Activated CD8-positive, alpha-beta memory T cell treated with anti-CD3 and anti-CD28 coated beads, Interleukin-2, amount 10 ng/mL, durations not matched to agents 7 days and 5 days (primary cell): ENCODE measurements around the gene OR10D3. TPM values are rescaled to one million over a fixed set of nuclear protein-coding genes. Genes with fewer than 3 reads are reported as not detected.
"Not testable (repeated sequence)": the region's sequence is repeated elsewhere in the genome, so short reads cannot be mapped to it uniquely, and the experiment has no call there.

Experiments
- ATAC-seq: fragments of 150-1000 bp; cut with Tn5 transposase; one replicate; pipeline ENCODE4 v1.10.0; 2021; ENCODE audit warnings: moderate library complexity
- CTCF ChIA-PET: fragments of 350-600 bp; sonication (Branson Sonifier 250); formaldehyde crosslinking; loops from one replicate; lab custom pipeline; 2021; ENCODE audit warnings: antibody characterized with exemption; lab: Charles Lee
- DNase-seq: peaks from one replicate; pipeline ENCODE4 v3.0.0-alpha.2; 2020
- H3K27ac Mint-ChIP-seq: one replicate; pipeline ENCODE4 v1.8.0; 2021; ENCODE audit warnings: mild to moderate bottlenecking, mixed read lengths
- H3K27me3 Mint-ChIP-seq: one replicate; pipeline ENCODE4 v1.8.0; 2021; ENCODE audit warnings: mixed read lengths
- H3K36me3 Mint-ChIP-seq: one replicate; pipeline ENCODE4 v1.8.0; 2021; ENCODE audit warnings: mild to moderate bottlenecking, mixed read lengths
- H3K4me1 Mint-ChIP-seq: one replicate; pipeline ENCODE4 v1.8.0; 2021; ENCODE audit warnings: mixed read lengths
- H3K4me3 Mint-ChIP-seq: one replicate; pipeline ENCODE4 v1.8.0; 2021; ENCODE audit warnings: mild to moderate bottlenecking, moderate library complexity, mixed read lengths
- H3K9me3 Mint-ChIP-seq: one replicate; pipeline ENCODE4 v1.8.0; 2022; ENCODE audit warnings: low read depth, mixed read lengths
- total RNA-seq, 2 experiments: library from RNA; stranded (reverse); gene quantifications; one replicate each; pipeline ENCODE4 v1.2.3, GENCODE V29; 2021

OR10D3 gene
- total RNA-seq, result not detected

DNA sequence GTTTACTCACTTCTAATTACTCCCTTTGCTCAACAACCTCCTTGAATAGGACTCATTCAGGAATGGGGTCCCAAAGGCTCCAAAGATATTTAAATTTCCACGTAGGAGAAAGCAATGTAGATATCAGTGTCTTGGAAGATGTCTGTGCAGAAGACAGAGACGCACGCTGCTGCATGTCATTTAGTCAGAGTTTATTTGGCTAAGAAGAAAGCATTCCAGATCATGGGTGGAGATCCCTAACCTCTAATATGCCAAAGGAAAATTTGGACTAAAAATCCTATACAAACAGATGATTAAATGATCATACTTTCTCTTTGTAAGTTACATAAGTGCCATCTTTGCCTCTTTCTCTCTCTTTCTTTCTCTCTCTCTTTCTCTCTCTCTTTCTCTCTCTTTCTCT is at the start of gene OR10D3:
Gene OR10D3, plus strand, starts transcription at position 278 of the 400 bp plus-strand sequence. CDS start 1,925 bp downstream, outside the sequence.
- peaks cover 5% of the 10 kb centered on the region for H3K27me3 Mint-ChIP-seq
- H3K36me3 Mint-ChIP-seq, result no peaks in the 10 kb centered on the region
- CTCF ChIA-PET, result no interaction called here
- no peak within 1 kb of the TSS for H3K27ac Mint-ChIP-seq
- no peaks in the 10 kb centered on the region for H3K9me3 Mint-ChIP-seq
- no peaks in the 10 kb centered on the region for H3K4me1 Mint-ChIP-seq
- ATAC-seq, result no peak
- no peak for DNase-seq
- no peak within 1 kb of the TSS for H3K4me3 Mint-ChIP-seq

GRCh38 chr11:124143034-124143433 is 40.1 kb upstream of the OR10D3 start:
- DNase-seq (no peak), ATAC-seq (no peak)
- Mint-ChIP-seq H3K27me3 (no peaks in the 10 kb centered on the region), H3K4me3 (no peak overlapping the region), H3K27ac (no peak overlapping the region), H3K36me3 (no peaks in the 10 kb centered on the region), H3K9me3 (peaks cover 2% of the 10 kb centered on the region), H3K4me1 (no peaks in the 10 kb centered on the region)
- CTCF ChIA-PET, result interaction anchor here (0.7 kb wide), 1 partner anchor 21 kb away, joined by 3 read pairs; no protein-coding TSS in a partner anchor

- H3K9me3 Mint-ChIP-seq, result no peaks in the 10 kb centered on the region
These were observed 35.2 kb upstream of the OR10D3 start for GRCh38 chr11:124147951-124148350.

DNA sequence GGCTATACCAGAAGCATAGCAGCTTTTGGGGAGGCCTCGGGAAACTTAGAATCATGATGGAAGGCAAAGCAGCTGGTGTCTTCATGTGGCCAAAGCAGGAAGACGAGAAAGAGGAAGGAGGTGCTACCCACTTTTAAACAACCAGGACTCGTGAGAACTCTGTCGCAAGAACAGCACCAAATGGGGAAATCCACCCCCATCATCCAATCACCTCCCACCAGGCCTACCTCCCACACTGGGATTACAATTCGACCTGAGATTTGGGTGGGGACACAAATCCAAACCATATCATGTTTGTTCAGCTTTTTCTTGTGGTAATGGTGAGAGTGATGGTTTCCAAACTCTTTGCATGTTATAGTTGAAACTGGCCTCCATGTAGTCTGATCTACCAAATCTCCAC is 32.5 kb upstream of the OR10D3 start:
- Mint-ChIP-seq H3K4me3 (no peak overlapping the region), H3K9me3 (no peaks in the 10 kb centered on the region), H3K27ac (no peak overlapping the region), H3K27me3 (peaks cover 5% of the 10 kb centered on the region), H3K4me1 (no peaks in the 10 kb centered on the region), H3K36me3 (no peaks in the 10 kb centered on the region)
- CTCF ChIA-PET, result interaction anchor here (1.5 kb wide), 1 partner anchor 82 kb away, joined by 3 read pairs; no protein-coding TSS in a partner anchor
- DNase-seq, result no peak
- ATAC-seq, result no peak

More at GRCh38 chr11:124147951-124148350, 35.2 kb upstream of the OR10D3 start:
- CTCF ChIA-PET, result no interaction called here
- H3K4me3 Mint-ChIP-seq, result no peak overlapping the region
- DNase-seq (no peak), ATAC-seq (no peak)
- H3K36me3 Mint-ChIP-seq, result no peaks in the 10 kb centered on the region
- peaks cover 3% of the 10 kb centered on the region for H3K27me3 Mint-ChIP-seq
- H3K27ac Mint-ChIP-seq, result no peak overlapping the region
- H3K4me1 Mint-ChIP-seq, result no peaks in the 10 kb centered on the region

GRCh38 chr11:124152770-124153407 is 30.3 kb upstream of the OR10D3 start:
- H3K4me3 Mint-ChIP-seq, result no peak overlapping the region
- H3K27me3 Mint-ChIP-seq, result peaks cover 5% of the 10 kb centered on the region
- DNase-seq, result no peak
- ATAC-seq, result no peak
- H3K9me3 Mint-ChIP-seq, result no peaks in the 10 kb centered on the region
- H3K36me3 Mint-ChIP-seq, result no peaks in the 10 kb centered on the region
- CTCF ChIA-PET, result interaction anchor here (0.6 to 2.0 kb wide), 2 partner anchors 81 to 1595 kb away, joined by 3 to 5 read pairs; no protein-coding TSS in a partner anchor
- no peak overlapping the region for H3K27ac Mint-ChIP-seq
- H3K4me1 Mint-ChIP-seq, result no peaks in the 10 kb centered on the region

GRCh38 chr11:124153821-124154220 is 29.3 kb upstream of the OR10D3 start:
- Mint-ChIP-seq H3K4me1 (no peaks in the 10 kb centered on the region), H3K27ac (no peak overlapping the region), H3K36me3 (no peaks in the 10 kb centered on the region), H3K9me3 (no peaks in the 10 kb centered on the region), H3K4me3 (no peak overlapping the region), H3K27me3 (peaks cover 5% of the 10 kb centered on the region)
- CTCF ChIA-PET, result no interaction called here
- DNase-seq (no peak), ATAC-seq (no peak)

GRCh38 chr11:124159481-124159880 is 23.7 kb upstream of the OR10D3 start:
- ATAC-seq, result no peak
- H3K4me3 Mint-ChIP-seq, result no peak overlapping the region

DNA sequence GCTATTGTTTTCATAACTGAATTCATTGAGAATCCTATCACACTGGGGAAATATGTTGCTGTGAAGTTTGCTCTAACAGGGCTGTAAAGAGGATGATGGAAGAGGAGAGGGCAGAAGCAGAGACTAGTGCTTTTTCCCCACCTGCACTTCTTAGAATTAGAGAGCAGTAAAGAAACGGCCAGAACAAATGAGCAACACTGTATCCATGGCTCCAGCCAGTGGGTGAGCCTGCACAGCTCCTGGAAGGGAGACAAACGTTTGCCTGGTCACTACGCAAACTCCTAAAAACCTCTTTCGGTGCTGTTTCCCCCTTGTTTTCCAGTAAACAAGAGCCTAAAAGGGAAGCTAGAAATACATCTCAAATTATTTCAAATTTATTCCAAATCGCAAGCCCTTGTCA is 22.2 kb upstream of the OR10D3 start:
- Mint-ChIP-seq H3K36me3 (no peaks in the 10 kb centered on the region), H3K27me3 (peaks cover 2% of the 10 kb centered on the region), H3K27ac (no peak overlapping the region), H3K4me3 (no peak overlapping the region), H3K9me3 (no peaks in the 10 kb centered on the region), H3K4me1 (no peaks in the 10 kb centered on the region)
- CTCF ChIA-PET, result no interaction called here
- ATAC-seq, result no peak
- DNase-seq, result no peak

More at GRCh38 chr11:124159481-124159880, 23.7 kb upstream of the OR10D3 start:
- Mint-ChIP-seq H3K27me3 (no peaks in the 10 kb centered on the region), H3K4me1 (no peaks in the 10 kb centered on the region), H3K36me3 (no peaks in the 10 kb centered on the region), H3K27ac (no peak overlapping the region), H3K9me3 (no peaks in the 10 kb centered on the region)
- DNase-seq, result no peak
- CTCF ChIA-PET, result no interaction called here

- Mint-ChIP-seq H3K4me1 (no peaks in the 10 kb centered on the region), H3K36me3 (no peaks in the 10 kb centered on the region), H3K27me3 (peaks cover 4% of the 10 kb centered on the region), H3K27ac (no peak overlapping the region), H3K9me3 (no peaks in the 10 kb centered on the region), H3K4me3 (no peak overlapping the region)
- DNase-seq, result no peak
- CTCF ChIA-PET, result no interaction called here
- no peak for ATAC-seq
These were observed 15.3 kb upstream of the OR10D3 start for GRCh38 chr11:124167826-124168231.

- ATAC-seq (no peak), DNase-seq (no peak)
- CTCF ChIA-PET, result no interaction called here
- Mint-ChIP-seq H3K27me3 (peaks cover 4% of the 10 kb centered on the region), H3K4me3 (no peak overlapping the region), H3K36me3 (no peaks in the 10 kb centered on the region), H3K27ac (no peak overlapping the region), H3K4me1 (no peaks in the 10 kb centered on the region), H3K9me3 (no peaks in the 10 kb centered on the region)
These were observed 14.3 kb upstream of the OR10D3 start for GRCh38 chr11:124168796-124169195.

DNA sequence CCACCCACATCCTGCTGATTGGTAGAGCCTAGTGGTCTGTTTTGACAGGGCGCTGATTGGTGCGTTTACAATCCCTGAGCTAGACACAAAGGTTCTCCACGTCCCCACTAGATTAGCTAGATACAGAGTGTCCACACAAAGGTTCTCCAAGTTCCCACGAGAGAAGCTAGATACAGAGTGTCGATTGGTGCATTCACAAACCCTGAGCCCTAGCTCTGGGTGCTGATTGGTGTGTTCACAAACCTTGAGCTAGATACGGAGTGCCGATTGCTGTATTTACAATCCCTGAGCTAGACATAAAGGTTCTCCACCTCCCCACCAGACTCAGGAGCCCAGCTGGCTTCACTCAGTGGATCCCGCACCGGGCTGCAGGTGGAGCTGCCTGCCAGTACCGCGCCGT is 12.8 kb upstream of the OR10D3 start:
- H3K36me3 Mint-ChIP-seq, ATAC-seq, H3K9me3 Mint-ChIP-seq, H3K27ac Mint-ChIP-seq, DNase-seq, H3K27me3 Mint-ChIP-seq, H3K4me1 Mint-ChIP-seq, H3K4me3 Mint-ChIP-seq: not testable (repeated sequence)
- CTCF ChIA-PET, result interaction anchor here (1.6 kb wide), 1 partner anchor 14 kb away, joined by 5 read pairs; no protein-coding TSS in a partner anchor

DNA sequence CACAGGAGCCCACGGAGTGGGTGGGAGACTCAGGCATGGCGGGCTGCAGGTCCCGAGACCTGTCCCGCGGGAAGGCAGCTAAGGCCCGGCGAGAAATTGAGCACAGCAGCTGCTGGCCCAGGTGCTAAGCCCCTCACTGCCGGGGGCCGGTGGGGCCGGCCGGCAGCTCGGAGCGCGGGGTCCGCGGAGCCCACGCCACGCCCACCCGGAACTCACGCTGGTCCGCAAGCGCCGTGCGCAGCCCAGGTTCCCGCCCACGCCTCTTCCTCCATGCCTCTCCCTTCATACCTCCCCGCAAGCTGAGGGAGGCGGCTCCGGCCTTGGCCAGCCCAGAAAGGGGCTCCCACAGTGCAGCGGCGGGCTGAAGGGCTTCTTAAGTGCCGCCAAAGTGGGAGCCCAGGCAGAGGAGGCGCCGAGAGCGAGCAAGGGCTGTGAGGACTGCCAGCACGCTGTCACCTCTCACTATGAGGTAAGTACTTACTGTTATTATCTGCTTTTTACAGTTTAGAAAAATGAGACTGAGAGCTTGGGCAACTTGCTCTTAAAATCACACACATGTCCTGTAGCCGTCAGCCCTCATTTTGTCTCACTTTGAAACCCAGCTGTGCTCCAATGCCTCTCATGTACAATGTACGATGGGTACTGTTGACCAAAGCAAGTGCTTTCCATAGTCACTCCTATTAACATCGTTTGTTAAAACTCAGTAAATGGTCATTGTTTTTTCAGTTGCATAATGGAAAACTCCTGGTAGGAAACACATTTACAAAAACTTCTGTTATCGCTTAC is 12.2 kb upstream of the OR10D3 start:
- no peaks in the 10 kb centered on the region for H3K36me3 Mint-ChIP-seq
- no peaks in the 10 kb centered on the region for H3K9me3 Mint-ChIP-seq
- H3K4me3 Mint-ChIP-seq, result no peak overlapping the region
- H3K4me1 Mint-ChIP-seq, result no peaks in the 10 kb centered on the region
- peaks cover 2% of the 10 kb centered on the region for H3K27me3 Mint-ChIP-seq
- DNase-seq, result no peak
- no peak overlapping the region for H3K27ac Mint-ChIP-seq
- CTCF ChIA-PET, result interaction anchor here (1.3 to 1.6 kb wide), 2 partner anchors 15 to 16 kb away, joined by 3 to 5 read pairs; no protein-coding TSS in a partner anchor
- no peak for ATAC-seq

GRCh38 chr11:124172101-124172500 is 11.0 kb upstream of the OR10D3 start:
- no peaks in the 10 kb centered on the region for H3K36me3 Mint-ChIP-seq
- no peaks in the 10 kb centered on the region for H3K4me1 Mint-ChIP-seq

More at GRCh38 chr11:124172101-124172500, 11.0 kb upstream of the OR10D3 start:
- CTCF ChIA-PET, result interaction anchor here (1.3 kb wide), 1 partner anchor 18 kb away, joined by 3 read pairs; no protein-coding TSS in a partner anchor
- ATAC-seq (no peak), DNase-seq (no peak)
- H3K4me3 Mint-ChIP-seq, result no peak overlapping the region
- H3K9me3 Mint-ChIP-seq, result no peaks in the 10 kb centered on the region
- no peak overlapping the region for H3K27ac Mint-ChIP-seq
- H3K27me3 Mint-ChIP-seq, result no peaks in the 10 kb centered on the region
